Uterus (tissue), 2 donors: ENCODE data around the gene SMOC1.

ENCODE experiments used
- POLR2A ChIP-seq, 2 donors: fragments of 450-650 bp; IDR thresholded peaks; one replicate each; pipeline ENCODE4 v1.6.1; 2016; ENCODE audit warnings: antibody characterized with exemption in 2 of 2, mild to moderate bottlenecking in 1 of 2, moderate library complexity in 1 of 2
- TF ChIP-seq, protein P1 (sequence below), 4 experiments: fragments of 200-600 bp in 2 of 4; fragments of 450-650 bp in 2 of 4; sonication (generic) in 2 of 4; IDR thresholded peaks; one replicate each; pipeline ENCODE4 v1.5.1; 2016 to 2019; ENCODE audit warnings: antibody characterized with exemption in 4 of 4, mild to moderate bottlenecking in 2 of 4, moderate library complexity in 1 of 4

DNA sequence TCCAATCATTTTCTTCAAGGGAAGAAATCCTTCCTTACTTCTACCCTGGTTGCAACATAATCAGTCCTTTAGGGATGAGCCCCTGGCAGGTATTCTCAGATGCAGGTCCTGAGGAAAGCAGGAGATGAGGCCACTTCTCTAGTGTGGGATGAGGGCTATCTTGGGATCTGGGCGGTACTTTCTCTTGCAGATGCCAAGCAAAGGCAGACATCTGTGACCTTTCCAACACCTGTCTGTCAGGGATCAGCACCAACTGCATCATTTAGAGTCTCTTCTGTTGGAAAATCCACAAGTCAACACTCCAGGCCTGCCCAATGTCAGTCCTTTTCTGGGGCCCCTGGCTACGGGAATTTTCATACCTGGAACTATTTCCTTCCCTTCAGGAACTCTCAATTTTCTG, 180.3 kb downstream of the SMOC1 start:
- TF ChIP-seq, protein P1, sequence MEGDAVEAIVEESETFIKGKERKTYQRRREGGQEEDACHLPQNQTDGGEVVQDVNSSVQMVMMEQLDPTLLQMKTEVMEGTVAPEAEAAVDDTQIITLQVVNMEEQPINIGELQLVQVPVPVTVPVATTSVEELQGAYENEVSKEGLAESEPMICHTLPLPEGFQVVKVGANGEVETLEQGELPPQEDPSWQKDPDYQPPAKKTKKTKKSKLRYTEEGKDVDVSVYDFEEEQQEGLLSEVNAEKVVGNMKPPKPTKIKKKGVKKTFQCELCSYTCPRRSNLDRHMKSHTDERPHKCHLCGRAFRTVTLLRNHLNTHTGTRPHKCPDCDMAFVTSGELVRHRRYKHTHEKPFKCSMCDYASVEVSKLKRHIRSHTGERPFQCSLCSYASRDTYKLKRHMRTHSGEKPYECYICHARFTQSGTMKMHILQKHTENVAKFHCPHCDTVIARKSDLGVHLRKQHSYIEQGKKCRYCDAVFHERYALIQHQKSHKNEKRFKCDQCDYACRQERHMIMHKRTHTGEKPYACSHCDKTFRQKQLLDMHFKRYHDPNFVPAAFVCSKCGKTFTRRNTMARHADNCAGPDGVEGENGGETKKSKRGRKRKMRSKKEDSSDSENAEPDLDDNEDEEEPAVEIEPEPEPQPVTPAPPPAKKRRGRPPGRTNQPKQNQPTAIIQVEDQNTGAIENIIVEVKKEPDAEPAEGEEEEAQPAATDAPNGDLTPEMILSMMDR (IDR thresholded peaks at IDR 0.05): no peak
- no peak for TF ChIP-seq POLR2A (IDR thresholded peaks at IDR 0.05)
